CD4-positive, alpha-beta memory T cell (primary cell): ENCODE measurements around the gene CCND2. TPM values are rescaled to one million over a fixed set of nuclear protein-coding genes. Genes with fewer than 3 reads are reported as not detected.

Experiments
- CTCF ChIA-PET: fragments of 350-600 bp; sonication (Branson Sonifier 250); formaldehyde crosslinking; loops from one replicate; lab custom pipeline; 2021; ENCODE audit warnings: inconsistent platforms; ENCODE audit not compliant: partially characterized antibody; lab: Charles Lee
- POLR2A ChIA-PET: fragments of 350-600 bp; sonication (Branson Sonifier 250); formaldehyde crosslinking; loops from one replicate; lab custom pipeline; 2021; ENCODE audit not compliant: partially characterized antibody; lab: Charles Lee
- DNase-seq, 5 donors: peaks; one replicate each; pipeline versions ENCODE4 v3.0.0 to v3.0.0-alpha.2; 2020 to 2022; ENCODE audit warnings: mixed read lengths in 1 of 5
- H3K27ac ChIP-seq: one replicate; pipeline ENCODE4 v1.7.0; 2013; ENCODE audit warnings: low read depth, low read length
- H3K27me3 ChIP-seq: 2 replicates; pipeline ENCODE4 v1.7.0; 2013; ENCODE audit warnings: mild to moderate bottlenecking, low read length, moderate library complexity; ENCODE audit not compliant: insufficient read depth
- H3K36me3 ChIP-seq: 2 replicates; pipeline ENCODE4 v1.7.0; 2013; ENCODE audit warnings: mild to moderate bottlenecking, low read length, moderate library complexity; ENCODE audit not compliant: insufficient read depth
- H3K4me1 ChIP-seq: 2 replicates; pipeline ENCODE4 v1.7.0; 2013; ENCODE audit warnings: mild to moderate bottlenecking, low read length, moderate library complexity; ENCODE audit not compliant: insufficient read depth
- H3K4me3 ChIP-seq, 2 donors: one replicate each; pipeline ENCODE4 v1.7.0; 2013; ENCODE audit warnings: low read length in 2 of 2, mild to moderate bottlenecking in 1 of 2
- H3K9me3 ChIP-seq, 2 donors: one replicate each; pipeline ENCODE4 v1.7.0; 2013; ENCODE audit warnings: low read length in 2 of 2, control low read depth in 1 of 2; ENCODE audit not compliant: control insufficient read depth in 1 of 2
- H3K27ac Mint-ChIP-seq, 7 donors: one replicate each; pipeline ENCODE4 v1.8.0; 2020 to 2021; ENCODE audit warnings: mixed read lengths in 7 of 7, mild to moderate bottlenecking in 6 of 7, inconsistent platforms in 3 of 7, moderate library complexity in 3 of 7
- H3K27me3 Mint-ChIP-seq, 2 donors: one replicate each; pipeline ENCODE4 v1.8.0; 2020 to 2021; ENCODE audit warnings: mixed read lengths in 2 of 2
- H3K36me3 Mint-ChIP-seq, 2 donors: one replicate each; pipeline ENCODE4 v1.8.0; 2020 to 2021; ENCODE audit warnings: mixed read lengths in 2 of 2, inconsistent platforms in 1 of 2, mild to moderate bottlenecking in 1 of 2
- H3K4me1 Mint-ChIP-seq, 4 donors: one replicate each; pipeline ENCODE4 v1.8.0; 2020 to 2021; ENCODE audit warnings: mixed read lengths in 4 of 4, mild to moderate bottlenecking in 1 of 4
- H3K4me3 Mint-ChIP-seq, 8 donors: one replicate each; pipeline ENCODE4 v1.8.0; 2020 to 2021; ENCODE audit warnings: mixed read lengths in 8 of 8, mild to moderate bottlenecking in 7 of 8, moderate library complexity in 6 of 8, inconsistent platforms in 3 of 8
- H3K9me3 Mint-ChIP-seq, 8 donors: one replicate each; pipeline ENCODE4 v1.8.0; 2020 to 2021; ENCODE audit warnings: mixed read lengths in 8 of 8, mild to moderate bottlenecking in 5 of 8, inconsistent platforms in 3 of 8, moderate library complexity in 1 of 8
- intact Hi-C: fragments of 100-400 bp; cut with micrococcal nuclease; formaldehyde crosslinking; loops from one replicate; pipeline ENCODE4 v1.15.1; 2023
- polyA plus RNA-seq, 2 donors: library from polyadenylated mRNA; unstranded; fragments of 300-500 nt; fragmentation: Illumina TruSeq; gene quantifications; one replicate each; pipeline ENCODE4 v1.2.3, GENCODE V29; 2021
- total RNA-seq, 2 experiments: library from RNA; stranded (reverse); gene quantifications; one replicate each; pipeline ENCODE4 v1.2.3, GENCODE V29; 2021

CCND2 gene
- total and polyA plus RNA-seq, 4 experiments from 2014 or later: 83.3 to 151 (median 127) TPM

DNA sequence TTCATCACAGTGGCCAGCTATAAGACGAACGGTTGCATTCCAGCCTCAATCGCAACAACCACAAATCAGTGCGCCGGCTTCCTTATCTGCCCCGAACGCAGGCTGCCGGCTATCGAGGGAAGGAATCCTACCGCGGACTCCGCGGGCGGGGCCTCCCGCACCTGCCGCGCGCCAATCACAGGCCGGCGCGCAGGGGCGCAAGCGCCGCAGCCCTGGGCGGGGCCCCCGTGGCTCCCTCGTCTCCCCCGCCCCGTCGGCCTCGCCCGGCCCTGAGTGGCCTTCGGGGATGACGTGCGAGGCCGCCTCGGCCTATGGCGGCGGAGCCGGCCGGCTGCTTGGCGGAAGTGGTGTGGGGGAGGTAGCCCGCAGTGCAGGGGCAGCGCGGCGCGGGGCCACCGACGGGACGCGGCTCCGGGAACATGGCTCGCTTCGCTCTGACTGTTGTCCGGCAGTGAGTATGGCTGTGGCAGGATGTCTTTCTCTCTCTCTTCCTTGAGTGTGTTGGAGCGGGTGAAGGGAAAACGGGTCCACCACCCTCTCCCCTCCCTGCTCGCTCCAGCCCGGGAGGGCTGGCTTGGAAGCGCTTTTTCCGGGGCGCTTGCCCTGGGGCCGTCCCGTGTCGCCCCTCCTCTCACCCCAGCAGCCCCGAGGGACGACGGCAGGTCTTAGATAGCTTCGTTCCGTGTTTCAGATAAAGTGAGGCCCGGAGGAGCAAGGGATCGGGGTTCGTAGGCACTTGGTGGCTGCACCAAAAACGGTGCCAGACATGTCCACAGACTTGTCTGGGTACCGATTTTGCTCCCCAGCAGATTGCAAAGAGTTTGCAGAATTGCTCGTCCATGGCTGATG, 47.5 kb downstream of the CCND2 start, which contains the start of gene TIGAR:
TSS of gene TIGAR (plus strand) at position 361 of the 849 bp plus-strand sequence. CDS start at position 420, 59 bp downstream.
- peak; percentile 88 to 94 (median 92) for DNase-seq
- H3K4me3 ChIP-seq: peak within 1 kb of the TSS; percentile 97
- peaks cover 30% of the 10 kb centered on the region for H3K4me1 ChIP-seq
- no peaks in the 10 kb centered on the region for H3K27me3 Mint-ChIP-seq
- H3K36me3 ChIP-seq: no peaks in the 10 kb centered on the region
- intact Hi-C loops: loop anchor here (1.0 to 2.0 kb wide), 5 partner anchors 28 to 448 kb away; partner anchors contain the start of genes PARP11 and RAD51AP1
- H3K36me3 Mint-ChIP-seq: peaks cover 4 to 20% of the 10 kb centered on the region in 2 donors
- H3K9me3 ChIP-seq: no peaks in the 10 kb centered on the region
- ChIA-PET POLR2A (interaction anchor here (0.9 to 3.1 kb wide), 15 partner anchors 9 to 452 kb away, joined by 3 to 11 read pairs (median 4); partner anchors contain the start of genes AKAP3, CCND2 and NDUFA9), CTCF (interaction anchor here (1.2 to 2.1 kb wide), 3 partner anchors 22 to 50 kb away, joined by 3 to 7 read pairs (median 5); no protein-coding TSS in a partner anchor)
- peaks cover 0 to under 1% (median 0%) of the 10 kb centered on the region in 8 donors for H3K9me3 Mint-ChIP-seq
- peaks cover 24 to 57% (median 37%) of the 10 kb centered on the region in 4 donors for H3K4me1 Mint-ChIP-seq
- H3K27ac Mint-ChIP-seq: peak within 1 kb of the TSS; percentile 93 to 97 (median 96)
- peak within 1 kb of the TSS; percentile 81 for H3K27ac ChIP-seq
- peak within 1 kb of the TSS; percentile 83 to 95 (median 93) for H3K4me3 Mint-ChIP-seq
- H3K27me3 ChIP-seq: no peaks in the 10 kb centered on the region

DNA sequence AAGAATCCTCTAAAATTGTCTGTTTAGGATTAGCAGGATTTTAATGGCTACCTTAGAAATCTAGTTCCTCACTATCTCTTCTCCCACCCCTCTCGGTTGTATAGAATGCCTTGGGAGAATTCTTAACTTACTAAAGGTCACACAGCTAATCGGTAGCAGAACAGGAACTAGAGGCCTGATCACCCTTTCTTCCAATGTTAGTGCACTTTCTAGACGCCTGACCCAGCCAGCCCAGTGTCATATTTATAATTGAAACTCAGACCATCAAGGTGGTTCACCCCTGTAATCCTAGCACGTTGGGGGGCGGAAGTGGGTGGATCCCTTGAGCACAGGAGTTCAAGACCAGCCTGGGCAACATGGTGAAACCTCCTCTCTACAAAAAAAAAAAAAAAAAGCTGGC, 49.2 kb downstream of the CCND2 start:
- ChIA-PET POLR2A (interaction anchor here (0.8 to 3.1 kb wide), 5 partner anchors 10 to 208 kb away, joined by 3 to 11 read pairs (median 4); no protein-coding TSS in a partner anchor), CTCF (interaction anchor here (1.2 to 2.1 kb wide), 5 partner anchors 23 to 437 kb away, joined by 3 to 7 read pairs (median 4); no protein-coding TSS in a partner anchor)
- peaks cover 30% of the 10 kb centered on the region for H3K4me1 ChIP-seq
- no peak for DNase-seq
- H3K4me3 ChIP-seq: no peak overlapping the region
- intact Hi-C loops: no loop called here
- Mint-ChIP-seq H3K27me3 (no peaks in the 10 kb centered on the region), H3K9me3 (no peaks in the 10 kb centered on the region), H3K4me3 (peak overlapping the region; percentile 12 to 85 (median 62)), H3K36me3 (peaks cover 4 to 21% of the 10 kb centered on the region in 2 donors), H3K4me1 (peaks cover 24 to 68% (median 42%) of the 10 kb centered on the region in 4 donors), H3K27ac (peak overlapping the region in 5 of 7 donors; percentile 32 to 95 (median 70))
- no peak overlapping the region for H3K27ac ChIP-seq
- no peaks in the 10 kb centered on the region for H3K27me3 ChIP-seq
- no peaks in the 10 kb centered on the region for H3K36me3 ChIP-seq
- no peaks in the 10 kb centered on the region for H3K9me3 ChIP-seq

Other genes with a start within 250 kb of the CCND2 start
- gene TIGAR, start 47.5 kb downstream of the CCND2 start, total RNA-seq: 10 to 100 TPM; 15.2 to 17.3 TPM
- 1 to 10 TPM; 1.9 to 2.7 TPM for gene TIGAR, start 47.5 kb downstream of the CCND2 start, polyA plus RNA-seq
- gene FGF23, start 106.0 kb downstream of the CCND2 start, total RNA-seq: not detected
- not detected for gene FGF23, start 106.0 kb downstream of the CCND2 start, polyA plus RNA-seq
- gene FGF6, start 172.1 kb downstream of the CCND2 start, total RNA-seq: not detected
- gene FGF6, start 172.1 kb downstream of the CCND2 start, polyA plus RNA-seq: not detected